Nephron progenitor cell (in vitro differentiated cells): Measurements from ENCODE around the gene ERICH6.

Experiments
- DNase-seq: peaks from one replicate; pipeline ENCODE4 v3.0.0; 2021
- H3K27ac Mint-ChIP-seq: 2 replicates; pipeline ENCODE4 v1.8.0; 2021; ENCODE audit warnings: mild to moderate bottlenecking, moderate library complexity, mixed read lengths
- H3K27me3 Mint-ChIP-seq: 2 replicates; pipeline ENCODE4 v1.8.0; 2021; ENCODE audit warnings: mild to moderate bottlenecking, low read depth, mixed read lengths; ENCODE audit not compliant: poor library complexity
- H3K36me3 Mint-ChIP-seq: 2 replicates; pipeline ENCODE4 v1.8.0; 2021; ENCODE audit warnings: low read depth, mixed read lengths
- H3K4me1 Mint-ChIP-seq: 2 replicates; pipeline ENCODE4 v1.8.0; 2021; ENCODE audit warnings: mixed read lengths
- H3K4me3 Mint-ChIP-seq: 2 replicates; pipeline ENCODE4 v1.8.0; 2021; ENCODE audit warnings: mild to moderate bottlenecking, moderate library complexity, mixed read lengths
- H3K9me3 Mint-ChIP-seq: 2 replicates; pipeline ENCODE4 v1.8.0; 2021; ENCODE audit warnings: mild to moderate bottlenecking, moderate library complexity, mixed read lengths
- CTCF ChIP-seq: fragments of 200-600 bp; sonication (generic); IDR thresholded peaks from 2 replicates; pipeline ENCODE4 v1.5.0; 2021; ENCODE audit warnings: antibody characterized with exemption

Gene ERICH6

GRCh38 chr3:150682279-150682678 is 21.4 kb downstream of the ERICH6 start:
- no peaks in the 10 kb centered on the region for H3K9me3 Mint-ChIP-seq
- no peak overlapping the region for H3K27ac Mint-ChIP-seq
- H3K4me3 Mint-ChIP-seq: no peak overlapping the region
- TF ChIP-seq CTCF: no peak
- DNase-seq: no peak
- H3K4me1 Mint-ChIP-seq: no peaks in the 10 kb centered on the region
- H3K27me3 Mint-ChIP-seq: peaks cover 5% of the 10 kb centered on the region
- H3K36me3 Mint-ChIP-seq: no peaks in the 10 kb centered on the region

GRCh38 chr3:150681057-150681456 is 22.7 kb downstream of the ERICH6 start:
- no peak for TF ChIP-seq CTCF
- Mint-ChIP-seq H3K4me1 (no peaks in the 10 kb centered on the region), H3K4me3 (no peak overlapping the region), H3K9me3 (peaks cover 5% of the 10 kb centered on the region), H3K27ac (no peak overlapping the region), H3K36me3 (peaks cover 3% of the 10 kb centered on the region), H3K27me3 (peaks cover 3% of the 10 kb centered on the region)
- DNase-seq: no peak

- Mint-ChIP-seq H3K27me3 (peaks cover 3% of the 10 kb centered on the region), H3K4me1 (no peaks in the 10 kb centered on the region), H3K27ac (no peak overlapping the region), H3K36me3 (peaks cover 8% of the 10 kb centered on the region), H3K4me3 (no peak overlapping the region), H3K9me3 (peaks cover 10% of the 10 kb centered on the region)
- no peak for TF ChIP-seq CTCF
- DNase-seq: no peak
Observed at GRCh38 chr3:150680562-150680961, 23.2 kb downstream of the ERICH6 start.

- Mint-ChIP-seq H3K4me3 (no peak overlapping the region), H3K27me3 (peaks cover 4% of the 10 kb centered on the region), H3K4me1 (no peaks in the 10 kb centered on the region), H3K27ac (no peak overlapping the region), H3K9me3 (peaks cover 23% of the 10 kb centered on the region), H3K36me3 (peaks cover 9% of the 10 kb centered on the region)
- no peak for TF ChIP-seq CTCF
- no peak for DNase-seq
Observed at GRCh38 chr3:150675587-150675986, 28.1 kb downstream of the ERICH6 start.

GRCh38 chr3:150673966-150674365 is 29.8 kb downstream of the ERICH6 start:
- H3K9me3 Mint-ChIP-seq: peaks cover 23% of the 10 kb centered on the region
- H3K4me3 Mint-ChIP-seq: no peak overlapping the region
- peaks cover 9% of the 10 kb centered on the region for H3K36me3 Mint-ChIP-seq
- H3K27me3 Mint-ChIP-seq: peaks cover 7% of the 10 kb centered on the region
- TF ChIP-seq CTCF: no peak
- H3K27ac Mint-ChIP-seq: no peak overlapping the region
- no peak for DNase-seq
- H3K4me1 Mint-ChIP-seq: no peaks in the 10 kb centered on the region

- Mint-ChIP-seq H3K9me3 (no peaks in the 10 kb centered on the region), H3K27me3 (peaks cover 10% of the 10 kb centered on the region), H3K4me3 (no peak overlapping the region), H3K36me3 (no peaks in the 10 kb centered on the region), H3K27ac (no peak overlapping the region), H3K4me1 (no peaks in the 10 kb centered on the region)
- no peak for DNase-seq
- no peak for TF ChIP-seq CTCF
Observed at GRCh38 chr3:150666167-150666566, 37.6 kb downstream of the ERICH6 start.
